GM12878 (cell line): ENCODE results near the gene TMEM198. TPM values are rescaled to one million over a fixed set of nuclear protein-coding genes. Genes with fewer than 3 reads are reported as not detected.

Experiments
- ATAC-seq: fragments of 200-7000 bp; cut with Tn5 transposase; 3 replicates; pipeline ENCODE4 v1.9.1; 2020; ENCODE audit warnings: mild to moderate bottlenecking, moderate library complexity
- BruUV-seq: library from RNA; stranded (reverse); fragments of 400-500 nt; replicated peaks from 2 replicates; lab custom pipeline; 2021; lab: Mats Ljungman, UMichigan
- CTCF ChIA-PET: fragments of 300-600 bp; sonication (Branson Sonifier 250); formaldehyde crosslinking; extraction: SDS; loops from one replicate; lab custom pipeline; 2021; ENCODE audit warnings: inconsistent platforms; lab: Yijun Ruan, JAX
- POLR2A ChIA-PET: fragments of 350-600 bp; formaldehyde crosslinking; extraction: SDS; loops from one replicate; lab custom pipeline; 2021; ENCODE audit warnings: inconsistent platforms; lab: Charles Lee
- RAD21 ChIA-PET: fragments of 300-600 bp; sonication (Branson Sonifier 250); formaldehyde crosslinking; loops from one replicate; lab custom pipeline; 2023; ENCODE audit warnings: antibody characterized with exemption; ENCODE audit not compliant: unreplicated experiment; lab: Charles Lee
- SMC1A ChIA-PET: fragments of 300-600 bp; sonication (Branson Sonifier 250); formaldehyde crosslinking; loops from one replicate; lab custom pipeline; 2023; ENCODE audit not compliant: unreplicated experiment, uncharacterized antibody; lab: Charles Lee
- DNase-seq: peaks from one replicate; pipeline ENCODE4 v3.0.0-alpha.2; 2011; ENCODE audit warnings: low read depth, low spot score
- FAIRE-seq: peaks from 3 replicates; lab custom pipeline; 2011; peaks lifted over from hg19 to GRCh38; lab: Jason Lieb, UNC
- H2AFZ ChIP-seq: 2 replicates; pipeline ENCODE4 v1.6.0; 2011; ENCODE audit warnings: low read depth, low read length, control low read depth; ENCODE audit not compliant: control insufficient read depth
- H3K27ac ChIP-seq: 2 replicates; pipeline ENCODE4 v1.5.1; 2011; ENCODE audit warnings: control low read depth; ENCODE audit not compliant: control insufficient read depth, insufficient read depth
- H3K27me3 ChIP-seq, 2 experiments: replicated peaks in 1 of 2; 2 replicates each; pipeline versions ENCODE4 v1.6.0 to v1.6.1; 2011; ENCODE audit warnings: low read length in 1 of 2; ENCODE audit not compliant: control insufficient read depth in 2 of 2, insufficient read depth in 2 of 2
- H3K36me3 ChIP-seq, 2 experiments: 2 replicates each; pipeline ENCODE4 v1.5.1; 2011; ENCODE audit warnings: low read length in 1 of 2; ENCODE audit not compliant: control insufficient read depth in 2 of 2, insufficient read depth in 2 of 2
- H3K4me1 ChIP-seq: 2 replicates; pipeline ENCODE4 v1.6.1; 2011; ENCODE audit warnings: mild to moderate bottlenecking, low read length, moderate library complexity, mixed read lengths; ENCODE audit not compliant: control insufficient read depth, insufficient read depth
- H3K4me2 ChIP-seq: 2 replicates; pipeline ENCODE4 v1.6.0; 2011; ENCODE audit warnings: control low read depth; ENCODE audit not compliant: control insufficient read depth, insufficient read depth
- H3K4me3 ChIP-seq: fragments of 200-600 bp; sonication (generic); 2 replicates; pipeline ENCODE4 v1.5.1; 2016
- H3K79me2 ChIP-seq: 2 replicates; pipeline ENCODE4 v1.6.0; 2011; ENCODE audit warnings: low read length; ENCODE audit not compliant: control insufficient read depth, insufficient read depth
- H3K9ac ChIP-seq: 2 replicates; pipeline ENCODE4 v1.8.0; 2011; ENCODE audit warnings: low read length, control low read depth, mixed read lengths; ENCODE audit not compliant: control insufficient read depth, insufficient read depth
- H3K9me3 ChIP-seq: replicated peaks from 3 replicates; pipeline ENCODE4 v1.5.1; 2011; ENCODE audit warnings: mild to moderate bottlenecking, low read length; ENCODE audit not compliant: control insufficient read depth, insufficient read depth
- H4K20me1 ChIP-seq: 2 replicates; pipeline ENCODE4 v1.6.0; 2011; ENCODE audit not compliant: control insufficient read depth, insufficient read depth
- EP300 ChIP-seq, 2 experiments: fragments of 150-350 bp in 1 of 2; IDR thresholded peaks; 2 replicates each; pipeline ENCODE4 v1.6.1; 2011 to 2012; ENCODE audit warnings: low read depth in 2 of 2, low read length in 2 of 2, borderline replicate concordance in 1 of 2, improper control_type of control experiment in 1 of 2, inconsistent platforms in 1 of 2; ENCODE audit not compliant: control insufficient read depth in 1 of 2
- GABPA ChIP-seq: IDR thresholded peaks from 2 replicates; pipeline ENCODE4 v1.6.1; 2014; ENCODE audit warnings: antibody characterized with exemption, low read depth, mild to moderate bottlenecking, inconsistent platforms
- HDAC2 ChIP-seq: fragments of 200-600 bp; sonication (generic); IDR thresholded peaks from 2 replicates; pipeline ENCODE4 v1.6.1; 2017
- KDM1A ChIP-seq: fragments of 200-600 bp; sonication (generic); IDR thresholded peaks from 2 replicates; pipeline ENCODE4 v1.6.1; 2016; ENCODE audit warnings: borderline replicate concordance
- PBX3 ChIP-seq: IDR thresholded peaks from 2 replicates; pipeline ENCODE4 v1.6.1; 2011; ENCODE audit warnings: mild to moderate bottlenecking, low read depth, low read length, moderate library complexity; ENCODE audit not compliant: insufficient replicate concordance
- PKNOX1 ChIP-seq: fragments of 450-650 bp; IDR thresholded peaks from 2 replicates; pipeline ENCODE4 v1.6.1; 2016; ENCODE audit warnings: mild to moderate bottlenecking
- RBBP5 ChIP-seq: fragments of 200-600 bp; sonication (generic); conservative IDR thresholded peaks from 2 replicates; pipeline ENCODE4 v1.6.1; 2016
- RCOR1 ChIP-seq: conservative IDR thresholded peaks from 2 replicates; pipeline ENCODE4 v1.6.1; 2012; ENCODE audit warnings: low read depth, low read length, improper control_type of control experiment
- TCF3 ChIP-seq: IDR thresholded peaks from 2 replicates; pipeline ENCODE4 v1.6.1; 2012; ENCODE audit warnings: low read depth, mild to moderate bottlenecking, low read length, borderline replicate concordance; ENCODE audit not compliant: insufficient read depth
- WGBS: methylation state at CpG from one replicate; pipeline ENCODE4 v1.1.6; 2016; ENCODE audit warnings: low lambda C conversion rate; ENCODE audit not compliant: insufficient replicate concordance, insufficient coverage; ENCODE audit errors: missing lambda C conversion rate; 5-methylcytosine and 5-hydroxymethylcytosine counted together
- in situ Hi-C: fragments of 300-500 bp; cut with MboI; formaldehyde crosslinking; loops from 9 replicates; pipeline ENCODE4 v1.14.3; 2018; ENCODE audit warnings: mixed read lengths
- intact Hi-C: fragments of 100-400 bp; cut with micrococcal nuclease; formaldehyde crosslinking; loops from one replicate; pipeline ENCODE4 v1.14.2; 2022; ENCODE audit not compliant: unreplicated experiment
- polyA plus RNA-seq, 11 experiments: library from polyadenylated mRNA; depleted of rRNA in 4 of 11; unstranded in 6 of 11; stranded (reverse) in 5 of 11; fragments of >200 nt; fragmentation: Nextera tagmentation in 4 of 11; fragmentation: Illumina TruSeq in 1 of 11; extraction: Ambion mirVana in 4 of 11; extraction: Trizol in 1 of 11; gene quantifications; 1 replicate in 1 of 11; 2 replicates in 10 of 11; pipeline versions ENCODE4 v1.2.1 to v1.2.3, GENCODE V29; 2011 to 2016; ENCODE audit warnings: inconsistent platforms in 2 of 11, missing spikeins in 2 of 11, low read depth in 1 of 11
- total RNA-seq, 4 experiments: library from RNA; depleted of rRNA in 3 of 4; stranded (reverse); fragments of >200 nt in 3 of 4; fragmentation: Illumina TruSeq in 1 of 4; extraction: Trizol in 1 of 4; gene quantifications; 2 replicates each; pipeline versions ENCODE4 v1.2.1 to v1.2.3, GENCODE V29; 2013 to 2021
- TF ChIP-seq, protein P1 (sequence below): fragments of 450-650 bp; conservative IDR thresholded peaks from 2 replicates; pipeline ENCODE4 v1.6.1; 2017; ENCODE audit warnings: mild to moderate bottlenecking, moderate library complexity
- TF ChIP-seq, protein P2 (sequence below): fragments of 450-650 bp; IDR thresholded peaks from 2 replicates; pipeline ENCODE4 v1.6.1; 2017; ENCODE audit warnings: mild to moderate bottlenecking
- TF ChIP-seq, protein P3 (sequence below): IDR thresholded peaks from 2 replicates; pipeline ENCODE4 v1.6.1; 2011; ENCODE audit warnings: borderline replicate concordance, low read depth, mild to moderate bottlenecking, moderate library complexity, mixed read lengths, low read length; ENCODE audit not compliant: insufficient read depth; ENCODE audit errors: extremely low read length

TMEM198 gene
- total and polyA plus RNA-seq, 10 of the 15 experiments (the other 5 are each of a cell fraction or from before 2014, with no cell fraction given): 0.16 to 1.2 (median 0.65) TPM; not detected in 2

GRCh38 chr2:219567791-219568361 is 24.0 kb downstream of the TMEM198 start (continued):
- TF ChIP-seq, protein P1, sequence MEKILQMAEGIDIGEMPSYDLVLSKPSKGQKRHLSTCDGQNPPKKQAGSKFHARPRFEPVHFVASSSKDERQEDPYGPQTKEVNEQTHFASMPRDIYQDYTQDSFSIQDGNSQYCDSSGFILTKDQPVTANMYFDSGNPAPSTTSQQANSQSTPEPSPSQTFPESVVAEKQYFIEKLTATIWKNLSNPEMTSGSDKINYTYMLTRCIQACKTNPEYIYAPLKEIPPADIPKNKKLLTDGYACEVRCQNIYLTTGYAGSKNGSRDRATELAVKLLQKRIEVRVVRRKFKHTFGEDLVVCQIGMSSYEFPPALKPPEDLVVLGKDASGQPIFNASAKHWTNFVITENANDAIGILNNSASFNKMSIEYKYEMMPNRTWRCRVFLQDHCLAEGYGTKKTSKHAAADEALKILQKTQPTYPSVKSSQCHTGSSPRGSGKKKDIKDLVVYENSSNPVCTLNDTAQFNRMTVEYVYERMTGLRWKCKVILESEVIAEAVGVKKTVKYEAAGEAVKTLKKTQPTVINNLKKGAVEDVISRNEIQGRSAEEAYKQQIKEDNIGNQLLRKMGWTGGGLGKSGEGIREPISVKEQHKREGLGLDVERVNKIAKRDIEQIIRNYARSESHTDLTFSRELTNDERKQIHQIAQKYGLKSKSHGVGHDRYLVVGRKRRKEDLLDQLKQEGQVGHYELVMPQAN: no peak
- TF ChIP-seq KDM1A: no peak
- TF ChIP-seq, protein P2, sequence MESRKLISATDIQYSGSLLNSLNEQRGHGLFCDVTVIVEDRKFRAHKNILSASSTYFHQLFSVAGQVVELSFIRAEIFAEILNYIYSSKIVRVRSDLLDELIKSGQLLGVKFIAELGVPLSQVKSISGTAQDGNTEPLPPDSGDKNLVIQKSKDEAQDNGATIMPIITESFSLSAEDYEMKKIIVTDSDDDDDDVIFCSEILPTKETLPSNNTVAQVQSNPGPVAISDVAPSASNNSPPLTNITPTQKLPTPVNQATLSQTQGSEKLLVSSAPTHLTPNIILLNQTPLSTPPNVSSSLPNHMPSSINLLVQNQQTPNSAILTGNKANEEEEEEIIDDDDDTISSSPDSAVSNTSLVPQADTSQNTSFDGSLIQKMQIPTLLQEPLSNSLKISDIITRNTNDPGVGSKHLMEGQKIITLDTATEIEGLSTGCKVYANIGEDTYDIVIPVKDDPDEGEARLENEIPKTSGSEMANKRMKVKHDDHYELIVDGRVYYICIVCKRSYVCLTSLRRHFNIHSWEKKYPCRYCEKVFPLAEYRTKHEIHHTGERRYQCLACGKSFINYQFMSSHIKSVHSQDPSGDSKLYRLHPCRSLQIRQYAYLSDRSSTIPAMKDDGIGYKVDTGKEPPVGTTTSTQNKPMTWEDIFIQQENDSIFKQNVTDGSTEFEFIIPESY: no peak

DNA sequence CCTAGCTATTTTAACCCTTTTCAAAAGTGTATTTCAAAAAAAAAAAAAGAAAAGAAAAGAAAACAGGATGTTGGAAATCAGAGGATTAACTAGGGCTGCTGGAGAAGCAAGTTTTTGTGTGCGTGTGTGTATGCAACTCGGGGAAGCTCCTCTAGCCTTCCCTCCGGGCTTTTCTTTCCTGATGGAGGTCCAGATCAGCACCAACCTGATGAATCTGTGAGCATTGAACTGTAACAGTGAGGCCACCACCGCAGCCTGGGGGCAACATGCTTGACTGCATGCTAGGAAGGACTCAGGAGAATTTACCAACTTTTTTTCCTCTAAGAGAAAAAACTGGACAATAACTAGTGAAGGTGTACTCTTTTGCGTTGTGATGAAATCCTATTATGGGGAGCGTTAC is 25.2 kb downstream of the TMEM198 start:
- in situ Hi-C loops: no loop called here
- no peak overlapping the region for H2AFZ ChIP-seq
- H3K9ac ChIP-seq: no peak overlapping the region
- H4K20me1 ChIP-seq: no peaks in the 10 kb centered on the region
- CTCF ChIA-PET: interaction anchor here (0.6 kb wide), 1 partner anchor 184 kb away, joined by 3 read pairs; no protein-coding TSS in a partner anchor
- BruUV-seq: no TSS peak
- RAD21 ChIA-PET: no interaction called here
- SMC1A ChIA-PET: no interaction called here
- no peak overlapping the region for H3K4me3 ChIP-seq
- no peaks in the 10 kb centered on the region for H3K79me2 ChIP-seq
- H3K36me3 ChIP-seq: no peaks in the 10 kb centered on the region
- H3K9me3 ChIP-seq: no peaks in the 10 kb centered on the region
- FAIRE-seq (no peak), DNase-seq (no peak), ATAC-seq (no peak)
- no peak overlapping the region for H3K27ac ChIP-seq
- peaks cover 2 to 5% of the 10 kb centered on the region in 2 experiments; a peak in 3 of 4 replicates for H3K27me3 ChIP-seq
- H3K4me2 ChIP-seq: no peak overlapping the region
- intact Hi-C loops: no loop called here
- no peaks in the 10 kb centered on the region for H3K4me1 ChIP-seq
- POLR2A ChIA-PET: no interaction called here
- 33% methylated on average over 6 of the region's 6 CpGs for WGBS
- TF ChIP-seq PBX3 (no peak), EP300 (IDR thresholded peaks at IDR 0.05; ENCODE audit: borderline replicate concordance in 1 of 2, control insufficient read depth in 1 of 2, low read depth in 2 of 2, low read length in 2 of 2) (no peak), TCF3 (no peak), HDAC2 (no peak), RCOR1 (no peak), RBBP5 (no peak), GABPA (no peak), PKNOX1 (no peak)
- TF ChIP-seq, protein P3, sequence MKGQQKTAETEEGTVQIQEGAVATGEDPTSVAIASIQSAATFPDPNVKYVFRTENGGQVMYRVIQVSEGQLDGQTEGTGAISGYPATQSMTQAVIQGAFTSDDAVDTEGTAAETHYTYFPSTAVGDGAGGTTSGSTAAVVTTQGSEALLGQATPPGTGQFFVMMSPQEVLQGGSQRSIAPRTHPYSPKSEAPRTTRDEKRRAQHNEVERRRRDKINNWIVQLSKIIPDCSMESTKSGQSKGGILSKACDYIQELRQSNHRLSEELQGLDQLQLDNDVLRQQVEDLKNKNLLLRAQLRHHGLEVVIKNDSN: no peak
